Skin of body (tissue), 2 donors: Measurements from ENCODE around the gene TRIM69. TPM values are rescaled to one million over a fixed set of nuclear protein-coding genes. Genes with fewer than 3 reads are reported as not detected.
A peak's percentile ranks its signal among the peaks of the same experiment; 100 is the strongest.
"Not testable (repeated sequence)": the region's sequence is repeated elsewhere in the genome, so short reads cannot be mapped to it uniquely, and the experiment has no call there.

Experiments
- DNase-seq: peaks from one replicate; lab custom pipeline; 2025; lab: John Stamatoyannopoulos, UW
- total RNA-seq: library from RNA; depleted of rRNA; stranded (reverse); fragments of >200 nt; gene quantifications from one replicate; pipeline ENCODE4 v1.2.3, GENCODE V29; 2014

TRIM69 gene
- total RNA-seq, 1 donor from 2014 or later: 11.9 TPM

- DNase-seq: no peak
Observed at GRCh38 chr15:44715797-44716334, 20.5 kb upstream of the TRIM69 start.

- DNase-seq: no peak
Observed at GRCh38 chr15:44716983-44717602, 19.2 kb upstream of the TRIM69 start.

- no peak for DNase-seq
Observed at GRCh38 chr15:44718180-44718926, 18.0 kb upstream of the TRIM69 start.

- DNase-seq: no peak
Observed at GRCh38 chr15:44718927-44719292, 17.4 kb upstream of the TRIM69 start.

DNA sequence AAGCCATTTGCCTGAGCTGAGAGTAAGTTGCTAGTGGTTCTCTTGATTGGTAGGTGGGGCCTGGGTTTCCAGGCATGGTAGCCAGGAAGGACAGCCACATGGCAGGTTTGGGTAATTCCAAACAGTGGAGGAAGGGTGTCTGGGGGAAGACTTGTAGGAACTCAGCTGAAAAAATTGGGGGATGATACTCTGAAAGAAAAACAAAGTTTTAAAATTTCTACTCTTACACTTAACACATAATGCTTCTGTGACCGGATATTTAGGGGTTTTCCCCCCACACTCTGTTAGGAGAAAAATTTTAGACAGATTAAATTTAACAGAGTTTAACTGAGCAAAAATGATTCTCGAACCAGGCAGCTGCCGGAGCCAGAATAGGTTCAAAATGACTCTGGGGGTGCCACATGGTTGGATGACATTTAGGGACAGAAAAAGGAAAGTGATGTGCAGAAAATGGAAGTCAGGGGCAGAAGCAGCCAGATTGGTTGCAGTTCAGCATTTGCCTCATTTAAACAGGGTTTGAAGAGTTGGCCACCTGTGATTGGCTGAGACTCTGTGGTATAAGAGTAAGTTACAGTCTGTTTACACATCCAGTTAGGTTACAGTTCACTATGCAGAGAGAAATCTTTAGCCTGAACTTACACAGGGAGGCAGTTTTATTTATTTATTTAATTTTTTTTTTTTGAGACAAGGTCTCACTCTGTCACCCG is 16.9 kb upstream of the TRIM69 start:
- DNase-seq: no peak

- not testable (repeated sequence) for DNase-seq
Observed at GRCh38 chr15:44720000-44720435, 16.3 kb upstream of the TRIM69 start.

DNA sequence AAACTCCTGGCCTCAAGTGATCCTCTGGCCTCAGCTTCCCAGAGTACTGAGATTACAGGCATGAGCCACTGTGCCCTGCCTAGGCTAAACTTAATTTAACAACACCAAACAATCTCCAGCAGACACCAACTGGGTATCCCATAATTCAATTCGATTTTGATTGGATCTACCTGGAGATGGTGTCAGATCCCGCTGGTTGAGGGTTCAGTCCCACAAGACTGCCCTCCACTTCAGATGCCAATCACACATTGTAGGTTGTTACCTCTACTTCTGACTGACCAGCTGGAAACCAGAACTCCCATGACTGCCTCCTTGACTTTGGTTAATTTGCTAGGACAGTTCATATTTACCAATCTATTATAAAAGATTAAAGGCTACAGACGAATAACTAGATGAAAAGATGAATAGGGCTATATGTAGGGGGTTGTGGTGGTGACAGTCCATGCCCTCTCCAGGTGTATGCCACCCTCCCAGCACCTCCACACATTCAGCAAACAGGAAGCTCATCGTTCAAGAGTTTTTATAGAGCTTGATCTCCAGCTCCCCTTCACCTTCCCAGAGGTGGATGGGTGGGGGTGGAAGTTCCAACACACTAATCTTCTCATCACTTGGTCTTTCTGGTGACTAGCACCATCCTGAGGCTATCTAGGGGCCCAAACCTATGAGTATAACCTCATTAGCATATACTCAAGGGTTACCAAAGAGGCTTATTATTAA is 15.7 kb upstream of the TRIM69 start:
- DNase-seq: no peak

DNA sequence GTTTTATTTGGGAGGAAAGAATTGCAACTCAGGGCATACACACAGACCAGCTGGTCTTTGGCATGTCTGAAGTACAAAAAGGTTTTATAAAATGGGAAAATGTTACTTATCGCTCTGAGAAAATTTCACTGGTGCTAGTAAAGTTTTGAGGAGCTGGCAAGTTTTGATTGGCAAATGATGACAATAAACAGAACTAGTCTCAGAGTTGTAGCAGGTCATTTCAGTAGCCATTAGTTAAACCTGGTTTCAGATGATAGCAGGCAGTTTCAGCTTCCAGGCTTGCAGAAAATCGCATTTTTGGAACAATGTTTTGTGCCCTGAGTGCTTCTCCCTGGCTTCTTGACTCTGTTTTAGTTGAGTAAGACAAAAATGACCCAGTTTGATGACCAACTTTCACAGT is 14.3 kb upstream of the TRIM69 start:
- DNase-seq: no peak

DNA sequence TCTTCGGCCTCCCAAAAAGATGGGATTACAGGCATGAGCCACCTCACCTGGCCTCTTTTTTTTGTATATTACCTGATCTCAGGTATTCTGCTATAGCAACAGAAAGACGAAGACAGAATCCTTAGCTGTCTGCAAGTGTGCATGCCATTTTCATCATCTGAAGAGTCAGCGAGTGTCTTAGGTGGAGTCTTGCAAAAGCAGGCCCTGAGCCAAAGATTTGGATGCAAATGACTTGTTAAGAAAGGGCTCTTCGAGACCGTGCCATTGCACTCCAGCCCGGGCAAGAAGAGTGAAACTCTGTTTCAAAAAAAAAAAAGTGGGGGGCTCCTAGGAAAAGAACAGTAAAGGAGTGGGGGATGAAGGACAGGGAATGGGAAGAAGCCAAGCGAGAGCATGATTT is 10.2 kb upstream of the TRIM69 start:
- no peak for DNase-seq

- DNase-seq: peak; percentile 58
Observed at GRCh38 chr15:44726568-44727484, 9.5 kb upstream of the TRIM69 start.

- no peak for DNase-seq
Observed at GRCh38 chr15:44727485-44728231, 8.7 kb upstream of the TRIM69 start.

DNA sequence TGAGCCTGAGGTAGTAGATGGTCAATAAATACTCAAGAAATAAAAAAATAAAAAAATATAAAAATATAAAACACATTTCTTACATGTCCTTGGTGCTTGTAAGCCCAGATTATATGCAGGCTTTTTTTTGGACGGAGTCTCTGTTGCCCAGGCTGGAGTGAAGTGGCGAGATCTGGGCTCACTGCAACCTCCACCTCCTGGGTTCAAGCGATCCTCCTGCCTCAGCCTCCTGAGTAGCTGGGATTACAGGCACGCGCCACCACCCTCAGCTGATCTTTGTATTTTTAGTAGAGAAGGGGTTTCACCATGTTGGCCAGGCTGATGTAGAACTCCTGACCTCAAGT is 8.1 kb upstream of the TRIM69 start:
- DNase-seq: not testable (repeated sequence)

DNA sequence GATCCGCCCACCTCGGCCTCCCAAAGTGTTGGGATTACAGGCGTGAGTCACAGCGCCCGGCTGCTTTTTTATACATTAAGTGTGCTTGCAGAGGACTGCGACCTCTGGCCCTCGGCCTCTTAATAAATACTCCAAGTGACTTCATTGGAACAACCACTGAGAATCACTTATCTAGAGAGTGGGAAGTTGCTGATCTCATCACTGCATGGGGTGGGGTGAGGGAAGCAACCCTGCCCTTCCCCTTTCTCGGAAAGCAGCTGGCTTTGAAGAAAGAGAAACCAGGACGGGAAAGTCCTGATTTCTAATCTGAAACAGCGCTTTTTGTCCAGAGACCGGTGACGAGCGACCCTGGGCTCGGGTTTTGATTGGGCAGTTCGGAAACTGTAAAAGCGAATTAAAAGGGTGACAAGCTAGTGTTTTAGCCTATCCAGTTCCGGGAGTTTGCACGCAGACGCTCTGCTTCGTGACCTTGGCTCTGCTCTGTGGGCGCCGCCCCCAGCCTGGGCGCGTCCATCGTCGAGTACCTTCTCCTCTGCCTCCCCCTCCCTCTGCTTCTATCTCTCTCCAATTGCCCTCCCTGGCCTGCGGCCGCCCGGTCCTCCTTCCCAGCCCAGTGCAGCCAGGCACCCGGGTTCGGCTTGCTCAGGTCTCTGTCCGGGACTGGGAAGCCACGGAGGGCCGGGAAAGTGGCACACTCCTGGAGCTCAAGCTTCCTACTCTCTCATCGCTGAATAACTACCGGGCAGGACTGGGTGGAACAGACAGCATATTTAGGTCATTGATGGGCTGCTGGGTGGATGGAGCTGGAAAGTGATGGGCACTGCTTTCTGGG is 7.5 kb upstream of the TRIM69 start:
- peak; percentile 99 for DNase-seq

DNA sequence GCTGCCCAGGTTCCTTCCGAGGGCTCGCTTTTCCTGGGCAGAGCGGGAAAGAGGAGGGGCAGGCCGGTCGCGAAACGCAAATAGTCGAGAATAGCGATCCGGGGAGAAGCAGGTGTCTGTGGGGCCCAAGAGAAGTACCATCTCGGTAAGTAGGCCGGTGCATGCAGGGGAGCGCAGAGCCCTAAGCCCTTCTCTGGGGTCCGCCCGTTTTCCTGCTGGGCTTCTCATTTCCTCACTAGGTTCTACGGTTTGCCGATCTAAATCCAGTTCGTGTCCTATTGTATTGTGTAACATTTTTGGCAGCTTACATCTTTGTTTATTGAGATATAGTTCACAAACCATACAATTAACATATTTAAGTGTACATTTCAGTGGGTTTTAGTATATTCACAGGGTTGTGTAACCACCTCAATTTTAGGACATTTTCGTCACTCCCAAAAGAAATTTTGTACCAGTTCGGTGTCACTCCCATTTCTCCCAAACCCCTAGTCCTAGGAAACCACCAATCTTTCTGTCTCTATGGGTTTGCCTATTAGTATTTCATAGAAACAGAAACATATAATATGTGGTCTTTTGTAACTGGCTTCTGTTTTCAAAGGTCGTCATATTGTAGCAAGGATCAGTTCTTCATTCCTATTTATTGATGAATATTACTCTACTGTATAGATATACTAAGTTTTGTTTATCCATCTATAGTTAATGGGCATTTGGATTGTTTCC is 6.8 kb upstream of the TRIM69 start:
- DNase-seq: no peak

- DNase-seq: no peak
Observed at GRCh38 chr15:44734839-44735481, 1.4 kb upstream of the TRIM69 start.

DNA sequence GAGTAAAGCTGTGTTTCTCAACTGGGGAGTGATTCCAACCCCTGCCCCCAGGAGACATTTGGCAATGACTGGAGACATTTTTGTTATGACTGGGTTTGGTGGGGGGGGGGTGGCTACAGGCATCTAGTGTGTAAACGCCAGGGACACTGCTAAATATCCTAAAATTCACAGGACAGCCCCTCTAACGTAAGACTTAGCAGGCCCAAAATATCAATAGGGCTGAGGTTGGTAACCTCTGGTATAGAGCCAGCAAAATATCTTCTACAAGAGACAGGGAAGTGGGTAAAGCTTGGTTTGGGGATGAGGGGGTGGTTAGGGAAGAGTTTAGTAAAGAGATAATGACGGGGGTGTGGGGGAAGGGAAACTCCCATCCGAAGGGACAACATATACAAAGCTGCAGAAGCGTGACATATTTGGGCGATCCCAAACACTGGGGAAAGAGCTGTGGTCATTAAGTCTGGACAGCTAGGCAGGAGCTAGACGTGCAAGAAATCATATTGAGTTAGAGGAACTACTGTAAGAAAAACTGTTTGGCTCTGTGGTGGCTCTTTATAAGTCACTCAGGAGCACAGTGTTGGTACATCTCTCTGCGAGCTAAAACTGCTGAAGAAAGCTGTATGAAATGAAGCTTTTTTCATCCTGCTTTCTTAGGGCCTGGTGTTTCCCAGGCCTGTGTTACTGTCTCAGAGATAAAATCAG is 697 bp upstream of the TRIM69 start:
- DNase-seq: no peak

DNA sequence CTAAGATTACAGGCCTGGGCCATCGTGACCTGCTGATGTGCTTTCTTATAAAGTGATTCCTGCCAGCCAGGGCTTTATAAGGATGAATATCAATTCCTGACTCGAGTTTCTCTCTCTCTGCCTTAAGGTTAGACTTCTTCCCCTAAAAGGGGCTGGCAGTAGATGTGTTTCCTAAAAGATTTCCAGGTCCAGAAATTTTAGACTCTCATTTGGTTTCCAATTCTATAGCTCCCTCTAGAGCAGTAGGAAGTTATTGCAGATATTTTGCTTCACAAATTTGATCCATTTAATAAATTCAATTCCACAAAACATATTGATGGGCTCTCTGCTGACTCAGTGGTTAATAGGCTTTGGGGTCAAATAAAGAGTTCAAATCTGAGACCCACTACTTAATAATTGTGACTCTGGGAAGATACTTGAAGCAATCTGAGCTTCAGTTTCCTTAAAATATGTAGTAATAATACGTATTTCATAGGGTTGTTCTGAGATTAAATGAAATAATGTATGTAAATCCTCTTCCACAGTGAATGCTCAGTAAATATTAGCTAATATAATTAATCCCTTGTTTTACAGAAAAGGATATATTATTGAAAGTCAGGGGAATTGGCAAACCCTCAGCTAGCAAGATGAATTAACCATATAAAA is 2.1 kb downstream of the TRIM69 start:
- DNase-seq: peak; percentile 33
